GM21619 (cell line): Measurements from ENCODE around the gene CDCP2.
"Not testable (repeated sequence)": the region's sequence is repeated elsewhere in the genome, so short reads cannot be mapped to it uniquely, and the experiment has no call there.

Experiments used
- ATAC-seq: cut with Tn5 transposase; IDR thresholded peaks from one replicate; pipeline ENCODE4 v1.9.1; 2021; ENCODE audit not compliant: unreplicated experiment

The CDCP2 gene

DNA sequence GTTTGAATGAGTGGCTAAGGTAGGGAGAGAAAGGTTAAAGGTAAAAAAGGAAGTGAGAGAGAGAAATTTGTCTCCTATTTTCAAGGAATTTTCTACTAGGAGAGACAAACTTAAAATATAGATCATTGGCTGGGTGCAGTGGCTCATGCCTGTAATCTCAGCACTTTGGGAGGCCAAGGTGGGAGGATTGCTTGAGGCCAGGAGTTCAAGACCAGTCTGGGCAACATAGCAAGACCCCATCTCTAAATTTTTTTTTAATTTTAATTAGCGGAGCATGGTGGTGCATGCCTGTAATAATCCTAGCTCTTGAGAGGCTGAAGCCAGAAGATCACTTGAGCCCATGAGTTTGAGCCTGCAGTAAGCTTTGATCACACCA, 58.1 kb downstream of the CDCP2 start:
- ATAC-seq = not testable (repeated sequence)

DNA sequence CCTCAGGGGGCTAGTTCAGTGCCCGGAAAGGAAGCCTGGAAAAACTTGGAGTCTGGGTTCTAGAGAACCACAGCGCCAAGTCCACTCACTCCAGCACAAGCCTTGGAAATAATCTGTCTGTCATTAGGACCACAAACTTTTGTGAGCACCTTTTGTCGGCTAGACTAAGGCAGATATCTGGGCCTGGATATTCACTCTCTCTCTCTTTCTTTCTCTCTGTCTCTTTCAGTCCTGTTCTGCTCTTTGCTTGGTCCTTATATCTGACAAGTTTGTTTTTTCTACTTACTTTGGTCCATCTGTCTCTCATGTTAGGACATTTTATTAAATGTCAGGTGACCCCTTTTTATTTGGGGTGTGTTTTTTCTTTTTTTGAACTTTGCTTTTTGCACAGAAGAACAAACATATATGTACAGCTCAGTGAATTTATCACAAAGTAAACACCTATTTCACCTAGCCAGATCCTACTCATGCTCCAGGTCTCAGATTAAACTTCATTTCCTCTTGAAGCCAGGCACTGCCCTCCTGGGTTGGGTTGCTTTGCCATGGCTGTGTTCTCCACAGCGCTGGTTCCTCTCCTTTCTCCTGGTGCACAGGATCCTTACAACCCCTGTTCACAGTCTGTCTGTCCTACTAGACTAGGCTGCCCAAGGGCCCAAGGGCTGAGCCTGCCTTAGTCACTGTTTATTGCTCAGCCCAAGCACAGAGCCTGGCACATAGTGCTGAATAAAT, 58.6 kb downstream of the CDCP2 start:
- ATAC-seq = no peak

GRCh38 chr1:54091666-54092065, 61.1 kb downstream of the CDCP2 start:
- ATAC-seq = no peak

DNA sequence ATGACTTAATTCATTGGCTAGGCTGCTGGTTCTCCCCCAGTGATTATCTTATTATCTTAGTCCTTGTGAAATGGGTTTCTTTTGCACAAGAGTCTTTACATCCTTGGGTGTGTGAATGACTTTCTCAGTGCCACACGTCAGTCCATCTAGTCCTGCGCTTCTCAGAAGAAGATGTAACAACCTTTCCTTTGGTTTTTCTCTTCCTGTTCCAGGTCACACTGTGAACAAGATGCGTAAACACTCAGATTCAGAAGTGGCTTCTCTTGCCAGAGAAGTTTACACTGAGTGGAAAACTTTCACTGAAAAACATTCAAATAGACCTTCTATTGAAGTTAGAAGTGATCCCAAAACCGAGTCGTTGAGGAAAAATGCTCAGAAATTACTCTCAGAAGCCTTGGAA, 64.4 kb downstream of the CDCP2 start:
- ATAC-seq = no peak

DNA sequence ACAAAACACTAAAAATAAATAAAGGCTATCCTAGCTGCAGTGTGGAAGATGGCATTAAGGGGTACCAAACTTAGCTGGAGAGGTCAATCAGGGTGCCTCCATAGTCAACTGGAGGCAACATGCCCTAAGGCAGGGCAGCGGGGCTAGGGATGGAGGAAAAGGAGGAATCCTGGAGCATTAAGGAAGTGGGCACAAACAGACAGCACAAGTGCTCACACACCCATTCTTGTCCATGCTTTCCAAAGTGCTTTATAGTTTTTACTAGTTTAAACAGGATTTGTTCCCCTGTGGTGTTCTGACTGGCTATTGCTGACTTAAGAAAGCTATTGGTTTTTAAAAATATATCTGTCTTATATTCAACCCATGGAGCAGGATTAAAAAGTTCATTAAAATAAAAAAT, 66.0 kb downstream of the CDCP2 start:
- ATAC-seq = no peak

GRCh38 chr1:54084794-54085193, 68.0 kb downstream of the CDCP2 start:
- no peak for ATAC-seq
